Right lobe of liver (tissue), 6 donors: ENCODE measurements around the gene ADAMTSL5. TPM values are rescaled to one million over a fixed set of nuclear protein-coding genes. Genes with fewer than 3 reads are reported as not detected.

ENCODE experiments used
- ATAC-seq, 4 donors: fragments of 200-7000 bp; cut with Tn5 transposase; one replicate each; pipeline ENCODE4 v1.9.1; 2020; ENCODE audit warnings: mild to moderate bottlenecking in 4 of 4, moderate library complexity in 4 of 4
- DNase-seq, 3 donors: peaks; one replicate each; pipeline ENCODE4 v3.0.0-alpha.2; 2020
- H3K27ac ChIP-seq, 3 donors: fragments of 200-600 bp; one replicate each; pipeline ENCODE4 v1.8.0; 2022
- H3K27me3 ChIP-seq, 2 donors: fragments of 200-600 bp; one replicate each; pipeline ENCODE4 v1.8.0; 2022
- H3K36me3 ChIP-seq, 4 donors: fragments of 200-600 bp; sonication (generic) in 1 of 4; one replicate each; pipeline versions ENCODE4 v1.5.1 to v1.8.0; 2017 to 2022; ENCODE audit warnings: control low read depth in 1 of 4
- H3K4me1 ChIP-seq, 4 donors: fragments of 200-600 bp; sonication (generic) in 1 of 4; one replicate each; pipeline versions ENCODE4 v1.5.1 to v1.8.0; 2017 to 2022; ENCODE audit warnings: control low read depth in 1 of 4
- H3K4me3 ChIP-seq, 3 donors: fragments of 200-600 bp; one replicate each; pipeline ENCODE4 v1.8.0; 2022
- H3K9me3 ChIP-seq, 4 donors: fragments of 200-600 bp; sonication (generic) in 1 of 4; one replicate each; pipeline versions ENCODE4 v1.5.1 to v1.8.0; 2017 to 2022; ENCODE audit warnings: control low read depth in 1 of 4
- POLR2A ChIP-seq: fragments of 450-650 bp; IDR thresholded peaks from one replicate; pipeline ENCODE4 v1.6.1; 2017; ENCODE audit warnings: antibody characterized with exemption, mild to moderate bottlenecking
- WGBS: methylation state at CpG from one replicate; pipeline ENCODE4 v1.1.6; 2018; ENCODE audit warnings: low coverage, low lambda C conversion rate; ENCODE audit not compliant: insufficient coverage; ENCODE audit errors: missing lambda C conversion rate; 5-methylcytosine and 5-hydroxymethylcytosine counted together
- intact Hi-C, 2 donors: fragments of 100-400 bp; cut with DNase I; formaldehyde crosslinking; loops; one replicate each; pipeline versions ENCODE4 v1.11.2 to v1.14.1; 2022
- total RNA-seq, 6 experiments: library from RNA; depleted of rRNA in 2 of 6; stranded (reverse); fragments of >200 nt in 2 of 6; fragmentation: NEBNext Ultra II Directional in 3 of 6; extraction: Animal tissue kit (Norgen Biotek cat#: 25700) in 3 of 6; gene quantifications; one replicate each; pipeline versions ENCODE4 v1.1.0 to v1.2.4, GENCODE V29; 2016 to 2023
- TF ChIP-seq, protein P1 (sequence below), 4 donors: fragments of 200-600 bp in 3 of 4; fragments of 450-650 bp in 1 of 4; IDR thresholded peaks; one replicate each; pipeline versions ENCODE4 v1.5.1 to v1.8.0; 2016 to 2022; ENCODE audit warnings: antibody characterized with exemption in 4 of 4, mild to moderate bottlenecking in 2 of 4
- donor health status: DM: no; HTN: yes; CAD: no.
- donor health status: DM: no; HTN: no; CAD: no.
- donor health status: DM: no; HTN: no; CAD: no.
- donor health status: DM: no; HTN: yes; CAD: no.
- donor health status: DM: no; HTN: yes; CAD: no.

The ADAMTSL5 gene
- total RNA-seq, 6 experiments from 2014 or later = 1.8 to 6.9 (median 4.5) TPM

GRCh38 chr19:1467490-1468273 lies 45.1 kb downstream of the ADAMTSL5 start:
- peak in 2 of 3 donors; percentile 15 to 50 for DNase-seq
- Histone ChIP-seq H3K4me1 (peaks cover 0 to 49% (median 10%) of the 10 kb centered on the region in 4 donors), H3K27me3 (peaks cover 0 to 41% of the 10 kb centered on the region in 2 donors), H3K9me3 (no peaks in the 10 kb centered on the region), H3K27ac (no peak overlapping the region), H3K36me3 (no peaks in the 10 kb centered on the region), H3K4me3 (no peak overlapping the region)
- no peak for ATAC-seq
- no CpG with 5 or more reads among the region's 92 CpGs for WGBS
- intact Hi-C loops = no loop called here
- TF ChIP-seq POLR2A = no peak
- TF ChIP-seq, protein P1, sequence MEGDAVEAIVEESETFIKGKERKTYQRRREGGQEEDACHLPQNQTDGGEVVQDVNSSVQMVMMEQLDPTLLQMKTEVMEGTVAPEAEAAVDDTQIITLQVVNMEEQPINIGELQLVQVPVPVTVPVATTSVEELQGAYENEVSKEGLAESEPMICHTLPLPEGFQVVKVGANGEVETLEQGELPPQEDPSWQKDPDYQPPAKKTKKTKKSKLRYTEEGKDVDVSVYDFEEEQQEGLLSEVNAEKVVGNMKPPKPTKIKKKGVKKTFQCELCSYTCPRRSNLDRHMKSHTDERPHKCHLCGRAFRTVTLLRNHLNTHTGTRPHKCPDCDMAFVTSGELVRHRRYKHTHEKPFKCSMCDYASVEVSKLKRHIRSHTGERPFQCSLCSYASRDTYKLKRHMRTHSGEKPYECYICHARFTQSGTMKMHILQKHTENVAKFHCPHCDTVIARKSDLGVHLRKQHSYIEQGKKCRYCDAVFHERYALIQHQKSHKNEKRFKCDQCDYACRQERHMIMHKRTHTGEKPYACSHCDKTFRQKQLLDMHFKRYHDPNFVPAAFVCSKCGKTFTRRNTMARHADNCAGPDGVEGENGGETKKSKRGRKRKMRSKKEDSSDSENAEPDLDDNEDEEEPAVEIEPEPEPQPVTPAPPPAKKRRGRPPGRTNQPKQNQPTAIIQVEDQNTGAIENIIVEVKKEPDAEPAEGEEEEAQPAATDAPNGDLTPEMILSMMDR (IDR thresholded peaks at IDR 0.05) = no peak

- Histone ChIP-seq H3K4me3 (no peak overlapping the region), H3K36me3 (no peaks in the 10 kb centered on the region), H3K4me1 (peaks cover 0 to 49% (median 10%) of the 10 kb centered on the region in 4 donors), H3K27ac (no peak overlapping the region), H3K9me3 (no peaks in the 10 kb centered on the region), H3K27me3 (peaks cover 0 to 41% of the 10 kb centered on the region in 2 donors)
- intact Hi-C loops = no loop called here
- TF ChIP-seq POLR2A = no peak
- TF ChIP-seq, protein P1 (IDR thresholded peaks at IDR 0.05) = no peak
- DNase-seq = peak in 1 of 3 donors; percentile 24
- WGBS = no CpG with 5 or more reads among the region's 36 CpGs
- ATAC-seq = no peak
These were observed 45.7 kb downstream of the ADAMTSL5 start for GRCh38 chr19:1467215-1467489.

DNA sequence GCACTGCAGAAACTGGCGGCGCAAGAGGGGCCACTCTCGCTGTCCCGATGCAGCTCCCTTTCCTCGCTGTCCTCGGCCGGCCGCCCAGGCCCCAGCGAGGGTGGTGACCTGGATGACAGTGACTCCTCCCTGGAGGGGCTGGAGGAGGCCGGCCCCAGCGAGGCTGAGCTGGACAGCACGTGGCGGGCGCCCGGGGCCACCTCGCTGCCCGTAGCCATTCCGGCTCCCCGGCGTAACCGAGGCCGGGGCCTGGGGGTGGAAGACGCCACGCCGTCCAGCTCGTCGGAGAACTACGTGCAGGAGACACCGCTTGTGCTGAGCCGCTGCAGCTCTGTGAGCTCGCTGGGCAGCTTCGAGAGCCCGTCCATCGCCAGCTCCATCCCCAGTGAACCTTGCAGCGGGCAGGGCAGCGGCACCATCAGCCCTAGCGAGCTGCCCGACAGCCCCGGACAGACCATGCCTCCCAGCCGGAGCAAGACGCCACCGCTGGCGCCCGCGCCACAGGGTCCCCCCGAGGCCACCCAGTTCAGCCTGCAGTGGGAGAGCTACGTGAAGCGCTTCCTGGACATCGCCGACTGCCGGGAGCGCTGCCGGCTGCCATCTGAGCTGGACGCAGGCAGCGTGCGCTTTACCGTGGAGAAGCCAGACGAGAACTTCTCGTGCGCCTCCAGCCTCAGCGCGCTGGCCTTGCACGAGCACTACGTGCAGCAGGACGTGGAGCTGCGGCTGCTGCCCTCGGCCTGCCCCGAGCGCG lies 46.2 kb downstream of the ADAMTSL5 start:
- DNase-seq (peak in 2 of 3 donors; percentile 17 to 50), ATAC-seq (no peak)
- Histone ChIP-seq H3K27ac (no peak overlapping the region), H3K27me3 (peaks cover 0 to 38% of the 10 kb centered on the region in 2 donors), H3K4me1 (peaks cover 0 to 49% (median 10%) of the 10 kb centered on the region in 4 donors), H3K9me3 (no peaks in the 10 kb centered on the region), H3K36me3 (no peaks in the 10 kb centered on the region), H3K4me3 (no peak overlapping the region)
- intact Hi-C loops = no loop called here
- TF ChIP-seq POLR2A = no peak
- TF ChIP-seq, protein P1 (IDR thresholded peaks at IDR 0.05) = no peak
- WGBS = 82% methylated on average over 4 of the region's 70 CpGs

GRCh38 chr19:1466018-1466460 lies 46.8 kb downstream of the ADAMTSL5 start:
- Histone ChIP-seq H3K27ac (no peak overlapping the region), H3K36me3 (no peaks in the 10 kb centered on the region), H3K4me3 (no peak overlapping the region), H3K4me1 (peaks cover 0 to 44% (median 8%) of the 10 kb centered on the region in 4 donors), H3K27me3 (peaks cover 0 to 33% of the 10 kb centered on the region in 2 donors), H3K9me3 (no peaks in the 10 kb centered on the region)
- WGBS = 73% methylated on average over 3 of the region's 41 CpGs
- DNase-seq (peak in 1 of 3 donors; percentile 56), ATAC-seq (no peak)
- intact Hi-C loops = no loop called here
- TF ChIP-seq POLR2A = no peak
- TF ChIP-seq, protein P1 (IDR thresholded peaks at IDR 0.05) = no peak
